Measurements from ENCODE around the gene PTPRS. TPM values are rescaled to one million over a fixed set of nuclear protein-coding genes. Genes with fewer than 3 reads are reported as not detected.

The PTPRS gene
- total and polyA plus RNA-seq, 9 of the 15 experiments (the other 6 are each of a cell fraction or from before 2014, with no cell fraction given) = 1.1 to 49.4 (median 14.1) TPM

DNA sequence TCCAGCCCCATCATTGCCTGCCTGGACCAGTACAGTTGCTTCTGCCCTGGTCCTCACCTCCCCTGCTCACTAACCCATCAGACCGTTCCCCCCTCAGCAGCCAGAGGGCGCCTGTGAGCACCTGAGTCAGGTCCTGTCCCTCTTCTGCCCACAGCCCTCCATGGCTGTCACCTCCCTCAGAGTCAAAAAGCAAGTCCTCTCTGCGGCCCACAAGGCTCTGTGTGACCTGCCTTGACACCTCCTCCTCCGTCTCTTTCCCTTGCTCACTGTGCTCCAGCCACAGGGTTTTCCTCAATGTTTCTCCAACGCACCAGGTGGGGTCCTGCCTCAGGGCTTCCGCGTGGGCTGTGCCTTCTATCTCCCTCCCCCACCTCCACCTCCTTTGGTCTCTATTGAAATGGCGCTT lies 29.4 kb upstream of the PTPRS start (continued):
- TF ChIP-seq, protein P1, sequence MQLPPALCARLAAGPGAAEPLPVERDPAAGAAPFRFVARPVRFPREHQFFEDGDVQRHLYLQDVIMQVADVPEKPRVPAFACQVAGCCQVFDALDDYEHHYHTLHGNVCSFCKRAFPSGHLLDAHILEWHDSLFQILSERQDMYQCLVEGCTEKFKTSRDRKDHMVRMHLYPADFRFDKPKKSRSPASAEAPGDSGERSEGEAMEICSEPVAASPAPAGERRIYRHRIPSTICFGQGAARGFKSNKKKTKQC (CRISPR knock-in tag; IDR thresholded peaks at IDR 0.05) = no peak
- no peak for TF ChIP-seq CEBPG (CRISPR knock-in tag; IDR thresholded peaks at IDR 0.05)
- TF ChIP-seq CEBPG (tag; conservative IDR thresholded peaks at IDR 0.05 in 1 of 2, IDR thresholded peaks at IDR 0.05 in 1 of 2) = no peak
- no peak for TF ChIP-seq ZC3H8 (IDR thresholded peaks at IDR 0.05)
- TF ChIP-seq GTF2A2 (tag; IDR thresholded peaks at IDR 0.05) = no peak
- TF ChIP-seq, protein P2, sequence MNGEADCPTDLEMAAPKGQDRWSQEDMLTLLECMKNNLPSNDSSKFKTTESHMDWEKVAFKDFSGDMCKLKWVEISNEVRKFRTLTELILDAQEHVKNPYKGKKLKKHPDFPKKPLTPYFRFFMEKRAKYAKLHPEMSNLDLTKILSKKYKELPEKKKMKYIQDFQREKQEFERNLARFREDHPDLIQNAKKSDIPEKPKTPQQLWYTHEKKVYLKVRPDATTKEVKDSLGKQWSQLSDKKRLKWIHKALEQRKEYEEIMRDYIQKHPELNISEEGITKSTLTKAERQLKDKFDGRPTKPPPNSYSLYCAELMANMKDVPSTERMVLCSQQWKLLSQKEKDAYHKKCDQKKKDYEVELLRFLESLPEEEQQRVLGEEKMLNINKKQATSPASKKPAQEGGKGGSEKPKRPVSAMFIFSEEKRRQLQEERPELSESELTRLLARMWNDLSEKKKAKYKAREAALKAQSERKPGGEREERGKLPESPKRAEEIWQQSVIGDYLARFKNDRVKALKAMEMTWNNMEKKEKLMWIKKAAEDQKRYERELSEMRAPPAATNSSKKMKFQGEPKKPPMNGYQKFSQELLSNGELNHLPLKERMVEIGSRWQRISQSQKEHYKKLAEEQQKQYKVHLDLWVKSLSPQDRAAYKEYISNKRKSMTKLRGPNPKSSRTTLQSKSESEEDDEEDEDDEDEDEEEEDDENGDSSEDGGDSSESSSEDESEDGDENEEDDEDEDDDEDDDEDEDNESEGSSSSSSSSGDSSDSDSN (IDR thresholded peaks at IDR 0.05; ENCODE audit: borderline replicate concordance in 1 of 2, low read depth in 2 of 2, low read length in 2 of 2) = no peak
- TF ChIP-seq, protein P3, sequence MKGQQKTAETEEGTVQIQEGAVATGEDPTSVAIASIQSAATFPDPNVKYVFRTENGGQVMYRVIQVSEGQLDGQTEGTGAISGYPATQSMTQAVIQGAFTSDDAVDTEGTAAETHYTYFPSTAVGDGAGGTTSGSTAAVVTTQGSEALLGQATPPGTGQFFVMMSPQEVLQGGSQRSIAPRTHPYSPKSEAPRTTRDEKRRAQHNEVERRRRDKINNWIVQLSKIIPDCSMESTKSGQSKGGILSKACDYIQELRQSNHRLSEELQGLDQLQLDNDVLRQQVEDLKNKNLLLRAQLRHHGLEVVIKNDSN (CRISPR knock-in tag; IDR thresholded peaks at IDR 0.05) = no peak
- TF ChIP-seq ZNF133 (CRISPR knock-in tag; IDR thresholded peaks at IDR 0.05) = no peak
- TF ChIP-seq U2AF1 (optimal IDR thresholded peaks at IDR 0.05; ENCODE audit: low read depth, low read length) = no peak
- TF ChIP-seq MYC (IDR thresholded peaks at IDR 0.05; ENCODE audit: low read depth, low read length) = no peak
- no peak for TF ChIP-seq MYC (CRISPR knock-in tag; IDR thresholded peaks at IDR 0.05; ENCODE audit: borderline replicate concordance, low read depth)
- TF ChIP-seq MEF2A (IDR thresholded peaks at IDR 0.05; ENCODE audit: control insufficient read depth, low read depth, low read length) = no peak
- TF ChIP-seq RBFOX2 (IDR thresholded peaks at IDR 0.05; ENCODE audit: low read depth, low read length) = 0 out of 2 replicates have a peak, but pooled peaks have one; percentile 17
- no peak for TF ChIP-seq HIVEP1 (CRISPR knock-in tag; IDR thresholded peaks at IDR 0.05)
- TF ChIP-seq ZNF41 (CRISPR knock-in tag; conservative IDR thresholded peaks at IDR 0.05) = no peak
- TF ChIP-seq PHF8 (IDR thresholded peaks at IDR 0.05; ENCODE audit: borderline replicate concordance, low read length) = no peak
- no peak for TF ChIP-seq ZHX1 (conservative IDR thresholded peaks at IDR 0.05; ENCODE audit: low read length)
- no peak for TF ChIP-seq SPI1 (IDR thresholded peaks at IDR 0.05; ENCODE audit: borderline replicate concordance, low read depth, low read length)
- TF ChIP-seq TAF1 (IDR thresholded peaks at IDR 0.05; ENCODE audit: control insufficient read depth, extremely low read depth, insufficient read depth, low read length, severe bottlenecking) = no peak
- TF ChIP-seq NELFE (IDR thresholded peaks at IDR 0.05; ENCODE audit: insufficient read depth, insufficient read length) = no peak
- peak; percentile 28 for TF ChIP-seq EHMT2 (IDR thresholded peaks at IDR 0.05)
- TF ChIP-seq TCFL5 (CRISPR knock-in tag; conservative IDR thresholded peaks at IDR 0.05) = no peak
- TF ChIP-seq EP300 (IDR thresholded peaks at IDR 0.05; ENCODE audit: low read length) = no peak

Data from K562 (cell line).